WERI-Rb-1 (cell line): ENCODE results near the gene KCNAB1.

Experiments used
- DNase-seq: peaks from one replicate; pipeline ENCODE4 v3.0.0-alpha.2; 2020
- H3K27ac ChIP-seq: fragments of 250-450 bp; sonication (Bioruptor Pico); 2 replicates; pipeline ENCODE4 v1.5.1; 2020; ENCODE audit warnings: mild to moderate bottlenecking, moderate library complexity
- H3K27me3 ChIP-seq: fragments of 250-450 bp; sonication (Bioruptor Pico); 2 replicates; pipeline ENCODE4 v1.5.1; 2021; ENCODE audit warnings: mild to moderate bottlenecking, low read depth, moderate library complexity; ENCODE audit not compliant: insufficient read depth, severe bottlenecking
- H3K36me3 ChIP-seq: fragments of 250-450 bp; sonication (Bioruptor Pico); 2 replicates; pipeline ENCODE4 v1.5.1; 2020; ENCODE audit warnings: mild to moderate bottlenecking, moderate library complexity
- H3K4me3 ChIP-seq: 2 replicates; pipeline ENCODE4 v1.5.1; 2011; ENCODE audit warnings: low read depth, mild to moderate bottlenecking, control low read depth, low read length
- H3K9me3 ChIP-seq: fragments of 250-450 bp; sonication (Bioruptor Pico); 2 replicates; pipeline ENCODE4 v1.5.1; 2021; ENCODE audit warnings: mild to moderate bottlenecking, moderate library complexity; ENCODE audit not compliant: severe bottlenecking
- TF ChIP-seq, protein P1 (sequence below): IDR thresholded peaks from 2 replicates; pipeline ENCODE4 v1.5.1; 2011; ENCODE audit warnings: low read depth, mild to moderate bottlenecking, control low read depth, inconsistent platforms, low read length

Gene KCNAB1

DNA sequence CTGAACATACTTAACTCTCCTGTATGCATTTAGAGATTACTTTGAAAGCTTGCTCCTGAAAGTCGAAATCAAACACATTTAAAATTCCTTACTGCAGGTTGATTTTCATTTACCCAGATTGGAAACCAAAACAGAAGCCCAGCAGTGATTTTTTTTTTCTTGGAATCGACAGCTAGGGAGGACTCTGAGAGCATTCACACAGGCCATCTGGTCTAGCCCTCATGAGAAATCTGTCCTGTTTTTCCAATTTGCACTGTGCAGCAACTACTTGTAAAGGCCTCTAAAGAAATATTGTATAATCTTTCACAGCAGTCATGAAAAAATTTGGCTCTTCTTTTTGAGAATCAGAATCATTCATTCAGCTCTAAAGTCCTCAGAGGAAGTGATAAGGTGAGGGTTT is 179.2 kb downstream of the KCNAB1 start:
- Histone ChIP-seq H3K9me3 (no peaks in the 10 kb centered on the region), H3K27ac (no peak overlapping the region), H3K4me3 (no peak overlapping the region), H3K27me3 (peaks cover 4% of the 10 kb centered on the region), H3K36me3 (no peaks in the 10 kb centered on the region)
- no peak for DNase-seq
- TF ChIP-seq, protein P1, sequence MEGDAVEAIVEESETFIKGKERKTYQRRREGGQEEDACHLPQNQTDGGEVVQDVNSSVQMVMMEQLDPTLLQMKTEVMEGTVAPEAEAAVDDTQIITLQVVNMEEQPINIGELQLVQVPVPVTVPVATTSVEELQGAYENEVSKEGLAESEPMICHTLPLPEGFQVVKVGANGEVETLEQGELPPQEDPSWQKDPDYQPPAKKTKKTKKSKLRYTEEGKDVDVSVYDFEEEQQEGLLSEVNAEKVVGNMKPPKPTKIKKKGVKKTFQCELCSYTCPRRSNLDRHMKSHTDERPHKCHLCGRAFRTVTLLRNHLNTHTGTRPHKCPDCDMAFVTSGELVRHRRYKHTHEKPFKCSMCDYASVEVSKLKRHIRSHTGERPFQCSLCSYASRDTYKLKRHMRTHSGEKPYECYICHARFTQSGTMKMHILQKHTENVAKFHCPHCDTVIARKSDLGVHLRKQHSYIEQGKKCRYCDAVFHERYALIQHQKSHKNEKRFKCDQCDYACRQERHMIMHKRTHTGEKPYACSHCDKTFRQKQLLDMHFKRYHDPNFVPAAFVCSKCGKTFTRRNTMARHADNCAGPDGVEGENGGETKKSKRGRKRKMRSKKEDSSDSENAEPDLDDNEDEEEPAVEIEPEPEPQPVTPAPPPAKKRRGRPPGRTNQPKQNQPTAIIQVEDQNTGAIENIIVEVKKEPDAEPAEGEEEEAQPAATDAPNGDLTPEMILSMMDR = no peak

DNA sequence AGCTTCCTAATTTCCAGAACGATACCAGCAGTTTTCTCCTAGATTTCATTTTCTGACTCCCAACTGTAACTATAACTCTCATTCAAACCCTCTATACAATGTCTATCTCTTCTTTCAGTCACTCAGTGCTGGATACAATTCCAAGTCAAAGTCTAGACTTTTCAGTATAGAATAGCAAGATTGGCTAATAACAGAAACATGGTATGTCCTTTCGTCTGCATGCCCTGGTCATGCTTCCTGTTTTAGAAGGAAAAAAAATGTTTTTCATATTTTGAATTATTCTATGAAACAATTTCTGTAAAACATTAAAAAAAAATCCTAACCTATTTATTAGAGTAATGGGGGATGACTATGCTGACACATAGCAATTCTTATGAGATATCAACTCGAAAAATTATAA is 180.0 kb downstream of the KCNAB1 start:
- H3K27ac ChIP-seq = no peak overlapping the region
- no peaks in the 10 kb centered on the region for H3K9me3 ChIP-seq
- DNase-seq = no peak
- no peaks in the 10 kb centered on the region for H3K36me3 ChIP-seq
- no peak overlapping the region for H3K4me3 ChIP-seq
- TF ChIP-seq, protein P1 = no peak
- peaks cover 4% of the 10 kb centered on the region for H3K27me3 ChIP-seq

DNA sequence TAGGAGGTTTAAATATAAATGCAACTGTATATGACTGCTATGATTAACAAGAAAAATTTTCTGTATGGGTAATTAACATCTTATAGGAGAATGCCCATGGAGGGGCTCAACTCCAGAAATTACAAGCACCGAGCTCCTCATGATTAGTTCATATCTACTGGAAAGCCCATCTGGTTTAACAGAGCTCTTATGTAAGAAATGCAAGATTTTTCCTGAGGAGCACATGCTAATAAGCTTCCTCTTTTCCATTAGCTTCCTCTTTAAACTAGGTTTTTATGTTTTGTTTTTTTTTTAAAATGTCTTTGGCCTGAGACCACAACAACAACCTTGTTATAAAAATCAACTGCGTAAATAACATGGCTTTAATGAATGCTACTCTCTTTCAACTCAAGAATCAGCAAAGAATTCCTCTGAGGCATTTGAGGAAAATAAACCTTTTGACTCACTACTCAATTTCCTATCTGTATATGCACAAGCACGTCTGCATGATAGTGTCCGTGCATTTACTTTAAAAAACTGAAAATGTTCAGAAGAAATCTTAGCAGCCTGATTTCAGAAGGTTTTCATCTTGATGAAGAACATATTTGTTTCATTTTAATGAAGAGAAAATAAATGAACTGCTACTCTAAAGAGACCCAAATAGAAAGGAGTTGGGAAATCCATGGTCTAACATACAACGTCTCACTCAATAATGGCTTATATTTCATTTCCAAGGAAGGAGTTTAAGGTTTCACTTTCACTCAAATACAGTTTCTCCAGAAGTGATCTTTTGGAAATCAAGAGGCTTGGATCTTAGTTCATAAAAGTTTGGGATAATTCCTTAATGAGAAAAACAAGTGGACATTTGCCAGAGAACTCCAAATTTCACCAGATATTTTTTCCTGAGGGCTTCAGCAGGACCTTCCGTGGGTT is 180.8 kb downstream of the KCNAB1 start:
- TF ChIP-seq, protein P1 = no peak
- Histone ChIP-seq H3K27me3 (peaks cover 4% of the 10 kb centered on the region), H3K27ac (no peak overlapping the region), H3K9me3 (no peaks in the 10 kb centered on the region), H3K4me3 (no peak overlapping the region), H3K36me3 (no peaks in the 10 kb centered on the region)
- DNase-seq = no peak

DNA sequence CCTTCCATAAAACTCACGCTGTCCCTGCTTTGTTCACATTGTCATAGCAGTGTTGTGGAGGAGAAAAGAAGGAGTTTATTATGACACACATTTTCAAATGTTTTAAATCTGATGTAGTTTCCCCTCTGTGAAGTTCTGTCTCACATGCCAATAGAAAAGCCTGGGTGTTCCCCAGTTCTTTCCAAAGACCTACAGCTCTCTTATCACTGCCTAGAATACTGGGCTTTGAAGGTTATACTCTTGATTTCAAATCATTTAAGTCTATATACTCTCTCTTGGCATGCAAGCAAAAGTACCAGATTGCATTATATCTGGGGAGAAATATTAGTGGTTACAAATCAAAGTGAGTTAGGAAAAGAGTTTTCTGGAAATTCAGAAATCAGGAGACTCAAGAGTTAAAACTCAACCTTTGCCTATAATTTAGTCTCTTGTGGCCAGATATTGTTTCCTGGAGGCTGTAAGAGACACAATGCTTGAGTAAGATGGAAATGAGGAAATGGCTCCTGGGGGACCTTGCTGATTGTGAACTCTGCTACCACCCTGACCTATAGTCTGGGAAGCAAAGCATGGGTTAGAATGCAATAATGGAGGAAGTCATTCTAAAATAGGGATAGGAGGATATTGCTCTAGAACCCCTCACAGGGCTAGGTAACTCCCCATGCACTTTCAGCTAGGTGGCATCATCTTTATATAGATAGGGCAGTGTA is 182.8 kb downstream of the KCNAB1 start:
- no peaks in the 10 kb centered on the region for H3K9me3 ChIP-seq
- peaks cover 4% of the 10 kb centered on the region for H3K27me3 ChIP-seq
- H3K27ac ChIP-seq = no peak overlapping the region
- DNase-seq = no peak
- TF ChIP-seq, protein P1 = no peak
- H3K36me3 ChIP-seq = no peaks in the 10 kb centered on the region
- no peak overlapping the region for H3K4me3 ChIP-seq

DNA sequence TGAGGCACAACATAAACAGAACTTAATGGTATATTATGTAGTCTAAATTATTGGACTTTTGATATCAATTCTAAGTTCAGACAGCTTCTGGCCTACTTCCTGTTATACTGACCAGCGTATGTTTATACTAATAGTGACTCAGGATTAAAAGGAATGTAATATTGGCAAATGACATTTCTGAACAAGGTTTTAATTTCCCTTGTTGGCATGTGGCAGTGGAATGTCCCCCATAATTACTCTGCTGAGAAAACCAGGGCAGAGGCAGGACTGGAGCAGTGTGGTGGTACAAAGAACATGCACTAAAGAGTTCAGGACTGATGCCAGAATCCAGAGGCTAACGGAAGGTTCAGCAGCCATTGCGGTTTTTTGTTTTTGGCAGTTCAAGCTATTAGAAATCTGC is 184.0 kb downstream of the KCNAB1 start:
- Histone ChIP-seq H3K36me3 (no peaks in the 10 kb centered on the region), H3K9me3 (no peaks in the 10 kb centered on the region), H3K27ac (no peak overlapping the region), H3K27me3 (peaks cover 4% of the 10 kb centered on the region), H3K4me3 (no peak overlapping the region)
- TF ChIP-seq, protein P1 = no peak
- no peak for DNase-seq
